Caco-2 (cell line): ENCODE measurements around the gene ATP8B4. TPM values are rescaled to one million over a fixed set of nuclear protein-coding genes. Genes with fewer than 3 reads are reported as not detected.
"Not testable (repeated sequence)": the region's sequence is repeated elsewhere in the genome, so short reads cannot be mapped to it uniquely, and the experiment has no call there.

Experiments used
- BruUV-seq: library from RNA; stranded (reverse); fragments of 400-500 nt; replicated peaks from 2 replicates; lab custom pipeline; 2021; lab: Mats Ljungman, UMichigan
- CTCF ChIA-PET: fragments of 300-600 bp; sonication (Branson Sonifier 250); formaldehyde crosslinking; loops from one replicate; lab custom pipeline; 2022; ENCODE audit warnings: antibody characterized with exemption; lab: Charles Lee
- POLR2A ChIA-PET: fragments of 300-600 bp; sonication (Branson Sonifier 250); formaldehyde crosslinking; loops from one replicate; lab custom pipeline; 2022; ENCODE audit warnings: antibody characterized with exemption; lab: Charles Lee
- DNase-seq, 2 experiments: peaks; one replicate each; pipeline versions ENCODE4 v3.0.0 to v3.0.0-alpha.2; 2020 to 2022
- H3K27me3 ChIP-seq: replicated peaks from 2 replicates; pipeline ENCODE4 v1.6.0; 2011; ENCODE audit warnings: low read length; ENCODE audit not compliant: control insufficient read depth, insufficient read depth
- H3K36me3 ChIP-seq: 2 replicates; pipeline ENCODE4 v1.5.1; 2011; ENCODE audit warnings: low read length; ENCODE audit not compliant: control insufficient read depth, insufficient read depth
- H3K4me1 ChIP-seq: fragments of 250-450 bp; sonication (Bioruptor Pico); 2 replicates; pipeline ENCODE4 v1.5.1; 2020; ENCODE audit warnings: mild to moderate bottlenecking
- H3K4me3 ChIP-seq: 2 replicates; pipeline ENCODE4 v1.5.1; 2011; ENCODE audit warnings: low read depth, mild to moderate bottlenecking, control low read depth, low read length
- H3K9me3 ChIP-seq: fragments of 250-450 bp; sonication (Bioruptor Pico); 2 replicates; pipeline ENCODE4 v1.5.1; 2020; ENCODE audit warnings: mild to moderate bottlenecking, moderate library complexity
- H3K27ac Mint-ChIP-seq: one replicate; pipeline ENCODE4 v1.8.0; 2022; ENCODE audit warnings: mixed read lengths; ENCODE audit not compliant: unreplicated experiment
- H3K27me3 Mint-ChIP-seq: one replicate; pipeline ENCODE4 v1.8.0; 2022; ENCODE audit warnings: mixed read lengths; ENCODE audit not compliant: insufficient read depth, unreplicated experiment
- H3K36me3 Mint-ChIP-seq: one replicate; pipeline ENCODE4 v1.8.0; 2022; ENCODE audit warnings: mild to moderate bottlenecking, mixed read lengths; ENCODE audit not compliant: insufficient read depth, unreplicated experiment
- H3K4me1 Mint-ChIP-seq: one replicate; pipeline ENCODE4 v1.8.0; 2022; ENCODE audit warnings: low read depth, mixed read lengths; ENCODE audit not compliant: unreplicated experiment
- H3K4me3 Mint-ChIP-seq: one replicate; pipeline ENCODE4 v1.8.0; 2022; ENCODE audit warnings: mild to moderate bottlenecking, moderate library complexity, mixed read lengths; ENCODE audit not compliant: unreplicated experiment
- H3K9me3 Mint-ChIP-seq: one replicate; pipeline ENCODE4 v1.8.0; 2022; ENCODE audit warnings: mixed read lengths; ENCODE audit not compliant: unreplicated experiment
- CTCF ChIP-seq, 2 experiments: fragments of 200-600 bp in 1 of 2; IDR thresholded peaks; 1 replicate in 1 of 2; 2 replicates in 1 of 2; pipeline versions ENCODE4 v1.5.1 to v1.8.0; 2011 to 2022; ENCODE audit warnings: antibody characterized with exemption in 1 of 2, control low read depth in 1 of 2, inconsistent platforms in 1 of 2, low read depth in 1 of 2, low read length in 1 of 2, mild to moderate bottlenecking in 1 of 2, moderate library complexity in 1 of 2; ENCODE audit not compliant: insufficient read depth in 1 of 2, severe bottlenecking in 1 of 2, unreplicated experiment in 1 of 2
- intact Hi-C: fragments of 100-400 bp; cut with micrococcal nuclease; formaldehyde crosslinking; loops from one replicate; pipeline ENCODE4 v1.10.0; 2022; ENCODE audit not compliant: unreplicated experiment
- total RNA-seq: library from RNA; stranded (reverse); gene quantifications from 2 replicates; pipeline ENCODE4 v1.2.3, GENCODE V29; 2022

Gene ATP8B4
- total RNA-seq, 1 experiment from 2014 or later = 0.57 TPM

- Mint-ChIP-seq H3K9me3 (no peaks in the 10 kb centered on the region), H3K4me3 (no peak overlapping the region), H3K27me3 (no peaks in the 10 kb centered on the region), H3K27ac (no peak overlapping the region), H3K36me3 (no peaks in the 10 kb centered on the region), H3K4me1 (peaks cover 7% of the 10 kb centered on the region)
- no peaks in the 10 kb centered on the region for H3K4me1 ChIP-seq
- TF ChIP-seq CTCF (IDR thresholded peaks at IDR 0.05; ENCODE audit: insufficient read depth in 1 of 2, low read depth in 1 of 2, low read length in 1 of 2, severe bottlenecking in 1 of 2, unreplicated experiment in 1 of 2) = no peak
- no peak for DNase-seq
- H3K27me3 ChIP-seq = no peaks in the 10 kb centered on the region
- H3K4me3 ChIP-seq = no peak overlapping the region
- POLR2A ChIA-PET = no interaction called here
- CTCF ChIA-PET = interaction anchor here (1.2 kb wide), 1 partner anchor 10 kb away, joined by 4 read pairs; no protein-coding TSS in a partner anchor
- no peaks in the 10 kb centered on the region for H3K36me3 ChIP-seq
- intact Hi-C loops = no loop called here
- H3K9me3 ChIP-seq = no peaks in the 10 kb centered on the region
- no TSS peak for BruUV-seq
Measured at GRCh38 chr15:50135031-50135551, 16.1 kb upstream of the ATP8B4 start.

- Histone ChIP-seq H3K36me3 (no peaks in the 10 kb centered on the region), H3K9me3 (no peaks in the 10 kb centered on the region), H3K27me3 (no peaks in the 10 kb centered on the region), H3K4me1 (no peaks in the 10 kb centered on the region), H3K4me3 (no peak overlapping the region)
- Mint-ChIP-seq H3K4me3 (no peak overlapping the region), H3K9me3 (no peaks in the 10 kb centered on the region), H3K4me1 (peaks cover 7% of the 10 kb centered on the region), H3K27ac (no peak overlapping the region), H3K36me3 (no peaks in the 10 kb centered on the region), H3K27me3 (no peaks in the 10 kb centered on the region)
- ChIA-PET CTCF (interaction anchor here (0.5 to 1.2 kb wide), 2 partner anchors 11 to 206 kb away, joined by 3 to 4 read pairs; no protein-coding TSS in a partner anchor), POLR2A (no interaction called here)
- intact Hi-C loops = no loop called here
- no peak for DNase-seq
- BruUV-seq = no TSS peak
- TF ChIP-seq CTCF (IDR thresholded peaks at IDR 0.05; ENCODE audit: insufficient read depth in 1 of 2, low read depth in 1 of 2, low read length in 1 of 2, severe bottlenecking in 1 of 2, unreplicated experiment in 1 of 2) = no peak
Measured at GRCh38 chr15:50134524-50135024, 15.5 kb upstream of the ATP8B4 start.

- POLR2A ChIA-PET, BruUV-seq, H3K36me3 Mint-ChIP-seq, H3K36me3 ChIP-seq, intact Hi-C loops, DNase-seq, H3K9me3 ChIP-seq, CTCF ChIA-PET, H3K27me3 ChIP-seq, H3K27ac Mint-ChIP-seq, H3K9me3 Mint-ChIP-seq, H3K4me3 ChIP-seq, H3K4me1 Mint-ChIP-seq, H3K4me3 Mint-ChIP-seq, H3K4me1 ChIP-seq, H3K27me3 Mint-ChIP-seq: not testable (repeated sequence)
Measured at GRCh38 chr15:50132251-50132984, 13.4 kb upstream of the ATP8B4 start.
